PC-3 (cell line): ENCODE data around the gene HFM1.

Source experiments
- CTCF ChIP-seq: fragments of 300-600 bp; sonication (generic); conservative IDR thresholded peaks from 2 replicates; pipeline ENCODE4 v1.5.1; 2017; ENCODE audit warnings: antibody characterized with exemption, low read depth, mild to moderate bottlenecking, low read length
- EZH2 ChIP-seq: fragments of 300-600 bp; sonication (generic); IDR thresholded peaks from one replicate; pipeline ENCODE4 v1.6.1; 2017; ENCODE audit warnings: antibody characterized with exemption, mild to moderate bottlenecking, low read length; ENCODE audit not compliant: unreplicated experiment

GRCh38 chr1:91314643-91315042 is 90.0 kb downstream of the HFM1 start:
- TF ChIP-seq CTCF: no peak
- TF ChIP-seq EZH2: no peak
